IMR-90 (cell line): ENCODE results near the gene UGT2B15. TPM values are rescaled to one million over a fixed set of nuclear protein-coding genes. Genes with fewer than 3 reads are reported as not detected.

Source experiments
- ATAC-seq: fragments of 200-7000 bp; cut with Tn5 transposase; 2 replicates; pipeline ENCODE4 v1.9.1; 2020; ENCODE audit warnings: low read depth, mild to moderate bottlenecking, moderate library complexity
- BruUV-seq: library from RNA; stranded (reverse); fragments of 400-500 nt; replicated peaks from 2 replicates; lab custom pipeline; 2021; lab: Mats Ljungman, UMichigan
- CTCF ChIA-PET: fragments of 300-600 bp; formaldehyde crosslinking; extraction: SDS; loops from one replicate; lab custom pipeline; 2021; ENCODE audit warnings: antibody characterized with exemption; lab: Yijun Ruan, JAX
- POLR2A ChIA-PET: fragments of 300-600 bp; sonication (Branson Sonifier 250); formaldehyde crosslinking; loops from one replicate; lab custom pipeline; 2022; ENCODE audit warnings: antibody characterized with exemption; ENCODE audit not compliant: unreplicated experiment; lab: Charles Lee
- DNase-seq: peaks from one replicate; pipeline ENCODE4 v3.0.0; 2013
- H2AFZ ChIP-seq: replicated peaks from 2 replicates; pipeline ENCODE3; 2013; ENCODE audit warnings: low read length, mild to moderate bottlenecking; ENCODE audit not compliant: poor library complexity
- H2AK5ac ChIP-seq: 2 replicates; pipeline ENCODE4 v1.6.1; 2013; ENCODE audit warnings: low read depth, low read length, inconsistent platforms
- H2AK9ac ChIP-seq: replicated peaks from 2 replicates; pipeline ENCODE3; 2013; ENCODE audit warnings: mild to moderate bottlenecking, low read depth, low read length, moderate library complexity; ENCODE audit not compliant: poor library complexity
- H2BK120ac ChIP-seq: 2 replicates; pipeline ENCODE4 v1.6.1; 2013; ENCODE audit warnings: low read depth, low read length, inconsistent platforms
- H2BK15ac ChIP-seq: 3 replicates; pipeline ENCODE4 v1.6.1; 2013; ENCODE audit warnings: low read depth, low read length, inconsistent platforms
- H2BK20ac ChIP-seq: 2 replicates; pipeline ENCODE4 v1.6.1; 2013; ENCODE audit warnings: low read depth, mild to moderate bottlenecking, inconsistent platforms, low read length, moderate library complexity
- H2BK5ac ChIP-seq: 2 replicates; pipeline ENCODE4 v1.6.1; 2013; ENCODE audit warnings: mild to moderate bottlenecking, low read depth, low read length, inconsistent platforms; ENCODE audit not compliant: poor library complexity, severe bottlenecking
- H3K14ac ChIP-seq: replicated peaks from 2 replicates; pipeline ENCODE4 v1.6.1; 2013; ENCODE audit warnings: low read depth, low read length, inconsistent platforms
- H3K18ac ChIP-seq: 2 replicates; pipeline ENCODE4 v1.6.1; 2013; ENCODE audit warnings: low read depth, low read length, control low read depth
- H3K23ac ChIP-seq: 2 replicates; pipeline ENCODE4 v1.6.1; 2013; ENCODE audit warnings: low read depth, low read length, inconsistent platforms
- H3K27ac ChIP-seq: 2 replicates; pipeline ENCODE4 v1.5.1; 2013; ENCODE audit warnings: mild to moderate bottlenecking, control low read depth, low read length; ENCODE audit not compliant: insufficient read depth
- H3K27me3 ChIP-seq: 2 replicates; pipeline ENCODE4 v1.6.1; 2013; ENCODE audit warnings: low read length; ENCODE audit not compliant: control insufficient read depth, insufficient read depth
- H3K36me3 ChIP-seq: 2 replicates; pipeline ENCODE4 v1.6.1; 2013; ENCODE audit warnings: low read length, mixed read lengths; ENCODE audit not compliant: control insufficient read depth, insufficient read depth
- H3K4ac ChIP-seq: 2 replicates; pipeline ENCODE4 v1.6.1; 2013; ENCODE audit warnings: low read depth, low read length, inconsistent platforms
- H3K4me1 ChIP-seq: 2 replicates; pipeline ENCODE4 v1.6.1; 2013; ENCODE audit warnings: low read length, mixed read lengths; ENCODE audit not compliant: control insufficient read depth, insufficient read depth
- H3K4me2 ChIP-seq: 2 replicates; pipeline ENCODE4 v1.6.1; 2013; ENCODE audit warnings: low read depth, mild to moderate bottlenecking, control low read depth, low read length, moderate library complexity
- H3K4me3 ChIP-seq: 2 replicates; pipeline ENCODE4 v1.5.1; 2013; ENCODE audit warnings: low read depth, mild to moderate bottlenecking, control low read depth, low read length, moderate library complexity; ENCODE audit not compliant: insufficient read depth
- H3K56ac ChIP-seq: 2 replicates; pipeline ENCODE4 v1.6.1; 2013; ENCODE audit warnings: low read length, inconsistent platforms; ENCODE audit not compliant: insufficient read depth; ENCODE audit errors: extremely low read depth
- H3K79me1 ChIP-seq, 2 experiments: 2 replicates each; pipeline ENCODE4 v1.6.1; 2013; ENCODE audit warnings: low read length in 2 of 2, inconsistent platforms in 1 of 2, low read depth in 1 of 2
- H3K9ac ChIP-seq: 2 replicates; pipeline ENCODE4 v1.6.1; 2013; ENCODE audit warnings: low read depth, low read length, control low read depth
- H3K9me1 ChIP-seq: 2 replicates; pipeline ENCODE4 v1.6.1; 2013; ENCODE audit warnings: low read length, inconsistent platforms; ENCODE audit not compliant: insufficient read depth
- H3K9me3 ChIP-seq: 2 replicates; pipeline ENCODE4 v1.6.1; 2013; ENCODE audit warnings: low read length; ENCODE audit not compliant: control insufficient read depth, insufficient read depth
- H4K20me1 ChIP-seq: 2 replicates; pipeline ENCODE4 v1.6.1; 2013; ENCODE audit warnings: low read length, inconsistent platforms; ENCODE audit not compliant: insufficient read depth
- H4K5ac ChIP-seq: 2 replicates; pipeline ENCODE4 v1.6.1; 2013; ENCODE audit warnings: mild to moderate bottlenecking, low read depth, low read length, control low read depth
- H4K8ac ChIP-seq, 2 experiments: 2 replicates each; pipeline ENCODE4 v1.6.1; 2013; ENCODE audit warnings: low read depth in 2 of 2, low read length in 2 of 2, control low read depth in 1 of 2, inconsistent platforms in 1 of 2
- H4K91ac ChIP-seq: 2 replicates; pipeline ENCODE4 v1.6.1; 2013; ENCODE audit warnings: low read depth, low read length, inconsistent platforms; ENCODE audit not compliant: insufficient read depth
- BHLHE40 ChIP-seq: fragments of 150-350 bp; IDR thresholded peaks from 2 replicates; pipeline ENCODE4 v1.6.1; 2016; ENCODE audit warnings: mild to moderate bottlenecking, low read depth, low read length
- CEBPB ChIP-seq: IDR thresholded peaks from 2 replicates; pipeline ENCODE4 v1.6.1; 2012; ENCODE audit warnings: low read depth, low read length, improper control_type of control experiment
- CHD1 ChIP-seq: IDR thresholded peaks from 2 replicates; pipeline ENCODE4 v1.6.1; 2012; ENCODE audit warnings: low read depth, low read length, improper control_type of control experiment
- CTCF ChIP-seq: conservative IDR thresholded peaks from 2 replicates; pipeline ENCODE4 v1.5.1; 2012; ENCODE audit warnings: mild to moderate bottlenecking, low read depth, low read length, improper control_type of control experiment
- ELK1 ChIP-seq: fragments of 150-350 bp; IDR thresholded peaks from 2 replicates; pipeline ENCODE4 v1.6.1; 2016; ENCODE audit warnings: low read depth, mild to moderate bottlenecking, low read length, moderate library complexity, borderline replicate concordance
- FOS ChIP-seq: fragments of 150-350 bp; IDR thresholded peaks from 2 replicates; pipeline ENCODE4 v1.6.1; 2016; ENCODE audit warnings: low read depth, low read length
- MAFK ChIP-seq: IDR thresholded peaks from 2 replicates; pipeline ENCODE4 v1.6.1; 2012; ENCODE audit warnings: low read depth, low read length, improper control_type of control experiment
- MAZ ChIP-seq: IDR thresholded peaks from 2 replicates; pipeline ENCODE4 v1.6.1; 2012; ENCODE audit warnings: low read depth, mild to moderate bottlenecking, low read length, improper control_type of control experiment, moderate library complexity, borderline replicate concordance
- MXI1 ChIP-seq: IDR thresholded peaks from 2 replicates; pipeline ENCODE4 v1.6.1; 2012; ENCODE audit warnings: low read depth, mild to moderate bottlenecking, low read length, moderate library complexity, borderline replicate concordance
- NFE2L2 ChIP-seq: fragments of 150-350 bp; IDR thresholded peaks from 2 replicates; pipeline ENCODE4 v1.6.1; 2016; ENCODE audit warnings: low read depth, mild to moderate bottlenecking, low read length
- POLR2A ChIP-seq: IDR thresholded peaks from 2 replicates; pipeline ENCODE4 v1.6.1; 2012; ENCODE audit warnings: mild to moderate bottlenecking, low read depth, low read length
- RAD21 ChIP-seq: IDR thresholded peaks from 2 replicates; pipeline ENCODE4 v1.6.1; 2012; ENCODE audit warnings: low read length, improper control_type of control experiment
- RCOR1 ChIP-seq: IDR thresholded peaks from 2 replicates; pipeline ENCODE4 v1.6.1; 2012; ENCODE audit warnings: mild to moderate bottlenecking, low read length, improper control_type of control experiment; ENCODE audit not compliant: insufficient replicate concordance
- RFX5 ChIP-seq: IDR thresholded peaks from 2 replicates; pipeline ENCODE4 v1.8.0; 2012; ENCODE audit warnings: low read depth, mild to moderate bottlenecking, low read length, moderate library complexity
- SMC3 ChIP-seq: fragments of 150-350 bp; IDR thresholded peaks from 2 replicates; pipeline ENCODE4 v1.6.1; 2016; ENCODE audit warnings: low read depth, mild to moderate bottlenecking, antibody characterized with exemption, low read length, moderate library complexity
- USF2 ChIP-seq: fragments of 150-350 bp; IDR thresholded peaks from 2 replicates; pipeline ENCODE4 v1.6.1; 2017; ENCODE audit warnings: mild to moderate bottlenecking, antibody characterized with exemption, low read length, low read depth
- WGBS, 2 experiments: methylation state at CpG; one replicate each; pipeline versions ENCODE4 v1.1.5 to v1.1.7; 2013; ENCODE audit warnings: missing lambda C conversion rate in 2 of 2; ENCODE audit not compliant: insufficient read length in 1 of 2; ENCODE audit errors: extremely low coverage in 2 of 2; 5-methylcytosine and 5-hydroxymethylcytosine counted together
- dilution Hi-C: fragments of 300-500 bp; cut with HindIII; formaldehyde crosslinking; loops from one replicate; pipeline ENCODE4 v1.14.3; 2018; ENCODE audit warnings: low sequenced_read_pairs; ENCODE audit not compliant: unreplicated experiment
- in situ Hi-C: fragments of 300-500 bp; cut with MboI; formaldehyde crosslinking; loops from 3 replicates; pipeline ENCODE4 v1.14.3; 2019; ENCODE audit warnings: low sequenced_read_pairs, inconsistent platforms, mixed read lengths
- intact Hi-C: fragments of 100-400 bp; cut with micrococcal nuclease; formaldehyde crosslinking; loops from 2 replicates; pipeline ENCODE4 v1.10.0; 2022
- polyA plus RNA-seq, 3 experiments: library from polyadenylated mRNA; depleted of rRNA; stranded (reverse); fragments of >200 nt; gene quantifications; 2 replicates each; pipeline ENCODE4 v1.2.3, GENCODE V29; 2012; ENCODE audit warnings: low replicate concordance in 1 of 3
- total RNA-seq: library from RNA; depleted of rRNA; stranded (reverse); fragments of >200 nt; gene quantifications from 2 replicates; pipeline ENCODE4 v1.2.3, GENCODE V29; 2012

The UGT2B15 gene
- total and polyA plus RNA-seq, 2 of the 4 experiments (the other 2 are of a cell fraction), result not detected

GRCh38 chr4:68615699-68616422, 54.6 kb downstream of the UGT2B15 start:
- Histone ChIP-seq H4K91ac (no peak overlapping the region), H3K4me3 (no peak overlapping the region), H3K4me2 (no peak overlapping the region), H3K56ac (no peak overlapping the region), H2AK9ac (no peak overlapping the region), H2BK20ac (no peak overlapping the region), H2BK15ac (no peak overlapping the region), H3K27ac (no peak overlapping the region), H2AFZ (no peak overlapping the region), H3K4me1 (no peaks in the 10 kb centered on the region), H3K27me3 (no peaks in the 10 kb centered on the region), H4K5ac (no peak overlapping the region), H4K8ac (no peak overlapping the region), H3K9me3 (no peaks in the 10 kb centered on the region), H3K9me1 (no peaks in the 10 kb centered on the region), H3K79me1 (no peaks in the 10 kb centered on the region), H2BK5ac (no peak overlapping the region), H3K9ac (no peak overlapping the region), H3K18ac (no peak overlapping the region), H3K36me3 (no peaks in the 10 kb centered on the region), H4K20me1 (no peaks in the 10 kb centered on the region), H2AK5ac (no peak overlapping the region), H2BK120ac (no peak overlapping the region), H3K4ac (no peak overlapping the region), H3K23ac (no peak overlapping the region), H3K14ac (no peak overlapping the region)
- ATAC-seq (no peak), DNase-seq (no peak)
- dilution Hi-C loops, result no loop called here
- CTCF ChIA-PET, result no interaction called here
- WGBS, 2 experiments, result no CpG with 5 or more reads among the region's 11 CpGs
- POLR2A ChIA-PET, result no interaction called here
- in situ Hi-C loops, result no loop called here
- intact Hi-C loops, result no loop called here
- TF ChIP-seq MAFK (no peak), SMC3 (no peak), NFE2L2 (no peak), CHD1 (no peak), ELK1 (no peak), MAZ (no peak), RCOR1 (no peak), MXI1 (no peak), POLR2A (no peak), CTCF (no peak), RFX5 (no peak), USF2 (no peak), BHLHE40 (no peak), FOS (no peak), CEBPB (no peak), RAD21 (no peak)
- BruUV-seq, result no TSS peak
